ENCODE results near the gene TLE6. TPM values are rescaled to one million over a fixed set of nuclear protein-coding genes. Genes with fewer than 3 reads are reported as not detected.

TLE6 gene
- total RNA-seq, 1 donor from 2014 or later = 0.82 TPM

GRCh38 chr19:3041761-3042620, 64.6 kb downstream of the TLE6 start:
- FAIRE-seq (no peak), DNase-seq (ENCODE audit: low spot score in 2 of 2) (no peak)

GRCh38 chr19:3042621-3043267, 65.4 kb downstream of the TLE6 start:
- FAIRE-seq = no peak
- no peak for DNase-seq (ENCODE audit: low spot score in 2 of 2)

Other genes starting within 250 kb of the TLE6 start
- 24.9 TPM for gene SLC39A3, start 237.5 kb upstream of the TLE6 start, total RNA-seq
- 31.4 TPM for gene SGTA, start 194.3 kb upstream of the TLE6 start, total RNA-seq
- 31.4 TPM for gene THOP1, start 192.1 kb upstream of the TLE6 start, total RNA-seq
- gene ZNF554, start 157.7 kb upstream of the TLE6 start, total RNA-seq = 18.3 TPM
- gene ZNF555, start 136.1 kb upstream of the TLE6 start, total RNA-seq = 23.2 TPM
- gene ZNF556, start 110.2 kb upstream of the TLE6 start, total RNA-seq = under 0.01 TPM
- 4.1 TPM for gene ZNF57, start 76.6 kb upstream of the TLE6 start, total RNA-seq
- 6.9 TPM for gene ZNF77, start 32.6 kb upstream of the TLE6 start, total RNA-seq
- 5.3 TPM for gene TLE2, start 51.7 kb downstream of the TLE6 start, total RNA-seq
- gene TLE5, start 84.9 kb downstream of the TLE6 start, total RNA-seq = 97.4 TPM
- 48.1 TPM for gene GNA11, start 116.8 kb downstream of the TLE6 start, total RNA-seq
- 0.82 TPM for gene GNA15, start 158.5 kb downstream of the TLE6 start, total RNA-seq
- 0.41 TPM for gene S1PR4, start 201.2 kb downstream of the TLE6 start, total RNA-seq
- 13.9 TPM for gene NCLN, start 208.4 kb downstream of the TLE6 start, total RNA-seq
- 50.1 TPM for gene CELF5, start 247.1 kb downstream of the TLE6 start, total RNA-seq

Data from frontal cortex (tissue), 4 donors.